Kasumi-1 (cell line): ENCODE data around the gene TGM1.

Experiments used
- DNase-seq, 2 experiments: peaks; one replicate each; lab custom pipeline; 2025; lab: John Stamatoyannopoulos, UW

Gene TGM1

GRCh38 chr14:24262821-24263733 is at the start of gene TGM1:
Gene TGM1 (minus strand): TSS chr14:24263177. CDS start chr14:24262352, 825 bp downstream.
- no peak for DNase-seq

DNA sequence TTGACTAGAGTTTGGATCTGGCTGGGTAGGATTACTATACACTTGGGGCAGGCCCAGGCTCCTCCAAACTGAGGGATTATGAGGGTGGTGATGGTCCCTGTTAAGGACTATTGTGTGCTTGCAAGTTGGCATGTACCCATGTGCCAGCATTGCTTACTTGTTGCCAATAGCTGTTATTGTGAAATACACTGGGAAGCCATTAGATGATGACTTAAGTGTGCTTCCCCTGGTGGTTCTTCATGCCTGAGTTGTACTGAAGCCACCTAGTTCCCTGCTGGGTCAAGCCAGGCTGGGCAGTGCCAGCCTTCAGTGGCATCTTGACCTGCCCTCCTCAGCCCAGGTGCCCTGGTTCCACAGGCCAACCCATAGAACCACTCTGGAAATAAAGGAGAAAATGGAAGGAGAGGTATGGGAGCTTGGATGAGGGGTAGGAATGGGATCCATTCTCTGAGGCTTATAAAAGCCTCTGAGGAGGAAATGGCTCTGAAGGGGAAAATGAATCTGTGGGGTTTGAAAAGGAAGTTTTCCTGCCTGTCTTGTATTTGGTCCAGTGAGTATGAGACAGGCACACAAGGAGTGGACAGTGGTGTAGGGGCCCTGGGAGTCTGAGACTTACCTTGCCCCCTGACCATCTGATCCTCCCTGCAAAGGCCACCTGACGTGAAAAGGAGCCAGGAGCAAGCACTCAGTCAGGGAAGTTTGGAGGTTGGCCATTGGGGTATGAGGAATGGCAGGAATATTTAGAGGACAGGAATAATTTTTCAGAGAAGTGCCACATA is 49.0 kb upstream of the TGM1 start:
- DNase-seq = no peak

DNA sequence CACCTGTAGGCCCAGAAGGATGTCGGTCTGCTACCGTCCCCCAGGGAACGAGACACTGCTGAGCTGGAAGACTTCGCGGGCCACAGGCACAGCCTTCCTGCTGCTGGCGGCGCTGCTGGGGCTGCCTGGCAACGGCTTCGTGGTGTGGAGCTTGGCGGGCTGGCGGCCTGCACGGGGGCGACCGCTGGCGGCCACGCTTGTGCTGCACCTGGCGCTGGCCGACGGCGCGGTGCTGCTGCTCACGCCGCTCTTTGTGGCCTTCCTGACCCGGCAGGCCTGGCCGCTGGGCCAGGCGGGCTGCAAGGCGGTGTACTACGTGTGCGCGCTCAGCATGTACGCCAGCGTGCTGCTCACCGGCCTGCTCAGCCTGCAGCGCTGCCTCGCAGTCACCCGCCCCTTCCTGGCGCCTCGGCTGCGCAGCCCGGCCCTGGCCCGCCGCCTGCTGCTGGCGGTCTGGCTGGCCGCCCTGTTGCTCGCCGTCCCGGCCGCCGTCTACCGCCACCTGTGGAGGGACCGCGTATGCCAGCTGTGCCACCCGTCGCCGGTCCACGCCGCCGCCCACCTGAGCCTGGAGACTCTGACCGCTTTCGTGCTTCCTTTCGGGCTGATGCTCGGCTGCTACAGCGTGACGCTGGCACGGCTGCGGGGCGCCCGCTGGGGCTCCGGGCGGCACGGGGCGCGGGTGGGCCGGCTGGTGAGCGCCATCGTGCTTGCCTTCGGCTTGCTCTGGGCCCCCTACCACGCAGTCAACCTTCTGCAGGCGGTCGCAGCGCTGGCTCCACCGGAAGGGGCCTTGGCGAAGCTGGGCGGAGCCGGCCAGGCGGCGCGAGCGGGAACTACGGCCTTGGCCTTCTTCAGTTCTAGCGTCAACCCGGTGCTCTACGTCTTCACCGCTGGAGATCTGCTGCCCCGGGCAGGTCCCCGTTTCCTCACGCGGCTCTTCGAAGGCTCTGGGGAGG is 47.9 kb upstream of the TGM1 start, which contains the start of gene LTB4R:
LTB4R (plus strand) TSS at position 857 of the 959 bp plus-strand sequence. CDS start 4,150 bp downstream, outside the sequence.
- DNase-seq = peak; percentile 61 to 65

DNA sequence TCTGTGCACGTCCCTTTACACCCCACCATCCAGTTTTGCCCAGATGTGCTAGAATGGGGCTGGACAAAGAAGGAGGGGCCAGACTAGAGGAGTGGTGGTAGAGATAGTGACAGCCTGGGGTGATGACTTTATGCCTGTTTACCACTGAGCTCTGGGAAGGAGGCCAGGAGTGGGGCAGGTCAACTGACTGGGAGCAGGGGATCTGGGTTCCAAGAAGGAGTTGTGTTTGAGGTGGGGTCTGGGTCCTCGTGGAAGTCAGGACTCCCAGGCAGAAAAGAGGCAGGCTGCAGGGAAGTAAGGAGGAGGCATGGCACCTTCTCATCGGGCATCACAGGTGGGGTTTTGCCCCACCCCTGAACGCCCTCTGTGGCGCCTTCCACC is 47.3 kb upstream of the TGM1 start:
- no peak for DNase-seq

DNA sequence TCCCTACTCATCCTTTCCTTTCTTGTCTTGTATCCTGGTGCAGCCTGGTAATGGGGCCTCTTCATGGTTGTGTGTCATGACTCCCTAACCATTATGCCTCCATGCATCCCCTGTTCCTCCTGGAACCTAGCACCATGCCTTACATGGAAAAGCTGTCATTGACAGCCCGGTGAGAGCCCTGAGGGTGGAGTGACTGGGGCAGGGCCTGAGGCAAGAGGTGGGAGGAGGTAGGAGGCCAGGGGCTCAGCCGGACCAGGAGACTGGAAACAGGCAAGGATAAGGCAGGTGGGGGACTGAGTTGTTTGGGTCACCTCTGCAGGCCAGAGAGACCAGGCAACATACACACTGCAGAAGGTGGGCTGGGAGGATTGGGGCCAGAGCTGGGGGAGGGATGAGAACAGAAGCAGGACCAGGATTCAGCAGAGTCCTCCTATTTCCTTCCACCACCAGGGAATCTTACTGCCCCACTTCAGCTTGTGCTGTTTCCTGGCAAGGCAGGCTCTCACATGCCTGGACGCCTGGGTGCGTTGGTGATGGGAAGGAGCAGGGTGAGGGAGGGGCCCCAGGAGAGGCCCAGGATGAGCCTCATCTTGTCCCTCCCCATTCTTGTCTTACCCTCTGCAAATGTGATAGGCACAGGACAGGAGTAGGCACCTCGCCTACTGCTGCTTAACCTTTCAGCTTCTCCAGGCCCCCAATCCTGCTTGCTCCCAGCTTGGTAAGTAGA is 46.7 kb upstream of the TGM1 start, which contains the start of gene LTB4R2:
LTB4R2 (plus strand) TSS at position 603 of the 727 bp plus-strand sequence. CDS start 525 bp downstream, outside the sequence.
- no peak for DNase-seq

GRCh38 chr14:24308342-24309124 is 45.6 kb upstream of the TGM1 start:
- DNase-seq = no peak

- peak; percentile 63 to 81 for DNase-seq
These were observed 44.8 kb upstream of the TGM1 start, which contains the start of gene CIDEB for GRCh38 chr14:24307575-24308341. Gene CIDEB (minus strand): TSS chr14:24307977. CDS start chr14:24307858, 119 bp downstream.

GRCh38 chr14:24307156-24307574 is 44.2 kb upstream of the TGM1 start:
- DNase-seq = no peak

DNA sequence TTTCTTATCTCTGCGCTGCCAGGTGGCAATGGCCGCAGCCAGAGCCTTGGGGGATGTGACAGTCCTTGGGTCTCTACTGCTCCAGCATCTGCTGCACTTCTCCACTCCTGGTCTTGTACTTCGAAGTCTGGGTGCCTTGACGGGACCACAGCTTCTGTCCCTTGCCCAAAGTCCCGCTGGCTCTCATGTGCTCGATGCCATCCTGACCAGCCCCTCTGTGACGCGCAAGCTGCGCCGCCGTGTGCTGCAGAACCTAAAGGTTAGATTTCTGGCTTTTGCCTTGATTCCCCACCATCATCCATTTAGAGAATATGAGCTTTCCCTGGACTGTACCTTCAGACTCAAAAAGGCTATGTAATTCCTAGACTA is 41.0 kb upstream of the TGM1 start:
- DNase-seq = no peak

GRCh38 chr14:24300326-24300980 is 37.5 kb upstream of the TGM1 start:
- no peak for DNase-seq

GRCh38 chr14:24299255-24300191 is 36.5 kb upstream of the TGM1 start, which contains the start of the genes DHRS1 and NOP9:
Gene DHRS1 (minus strand): TSS chr14:24299780. CDS start chr14:24299106, 674 bp downstream.
Gene NOP9 (plus strand): TSS chr14:24299850. CDS start chr14:24299955, 105 bp downstream.
- peak; percentile 74 to 88 for DNase-seq

DNA sequence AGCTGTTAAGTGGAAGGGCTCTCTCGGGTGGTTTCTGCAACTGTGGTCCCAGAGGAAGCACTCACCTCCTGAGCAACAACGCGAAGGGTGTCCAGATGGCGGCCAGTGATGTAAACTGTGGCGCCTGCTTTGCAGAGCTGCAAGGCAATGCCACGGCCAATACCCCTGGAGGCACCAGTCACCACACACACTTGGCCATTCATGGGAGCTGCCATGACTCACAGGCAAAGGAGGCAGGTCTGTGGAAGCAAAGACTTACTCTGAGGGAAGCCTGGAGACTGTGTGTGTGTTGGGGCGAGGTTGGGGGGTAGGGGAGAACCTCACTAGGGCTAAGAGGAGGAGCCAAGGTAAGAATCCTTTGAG is 35.9 kb upstream of the TGM1 start:
- DNase-seq = peak in 1 of 2 experiments; percentile 13

DNA sequence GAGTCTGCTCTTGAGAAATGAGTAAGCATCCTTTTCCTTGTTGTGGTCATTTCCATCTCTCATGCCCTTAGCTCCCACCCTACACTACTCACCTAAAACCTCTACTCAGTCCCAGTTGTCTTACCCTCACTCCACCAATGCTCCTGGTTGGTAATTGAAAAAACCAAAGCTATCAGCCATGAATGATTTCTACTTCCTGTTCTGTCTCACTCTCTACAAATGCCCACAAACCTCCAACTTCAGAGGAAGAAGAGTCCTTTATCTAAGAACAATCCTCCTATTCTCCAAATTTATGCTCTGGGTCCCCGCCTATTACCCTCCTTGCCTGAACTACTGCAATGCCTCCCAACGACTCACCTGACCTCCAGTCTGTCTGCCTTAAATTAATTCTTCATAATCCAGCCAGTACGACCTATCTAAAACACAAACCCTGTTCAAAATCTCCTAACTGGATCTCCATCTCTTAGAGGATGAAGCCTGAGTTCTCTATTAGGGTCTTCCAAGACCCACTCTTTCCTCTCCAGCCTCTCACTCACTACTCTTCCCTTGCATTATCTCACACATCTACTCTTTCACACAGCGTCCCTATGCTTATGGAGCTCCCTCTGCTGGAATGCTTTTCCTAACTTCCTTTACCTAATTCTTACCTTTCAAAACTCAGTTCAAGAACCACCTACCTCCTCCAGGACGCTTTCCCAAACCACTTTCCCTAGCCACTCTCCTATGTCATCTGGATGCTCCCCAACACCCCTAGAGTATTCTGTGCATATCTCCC is 34.4 kb upstream of the TGM1 start:
- peak; percentile 64 to 71 for DNase-seq

DNA sequence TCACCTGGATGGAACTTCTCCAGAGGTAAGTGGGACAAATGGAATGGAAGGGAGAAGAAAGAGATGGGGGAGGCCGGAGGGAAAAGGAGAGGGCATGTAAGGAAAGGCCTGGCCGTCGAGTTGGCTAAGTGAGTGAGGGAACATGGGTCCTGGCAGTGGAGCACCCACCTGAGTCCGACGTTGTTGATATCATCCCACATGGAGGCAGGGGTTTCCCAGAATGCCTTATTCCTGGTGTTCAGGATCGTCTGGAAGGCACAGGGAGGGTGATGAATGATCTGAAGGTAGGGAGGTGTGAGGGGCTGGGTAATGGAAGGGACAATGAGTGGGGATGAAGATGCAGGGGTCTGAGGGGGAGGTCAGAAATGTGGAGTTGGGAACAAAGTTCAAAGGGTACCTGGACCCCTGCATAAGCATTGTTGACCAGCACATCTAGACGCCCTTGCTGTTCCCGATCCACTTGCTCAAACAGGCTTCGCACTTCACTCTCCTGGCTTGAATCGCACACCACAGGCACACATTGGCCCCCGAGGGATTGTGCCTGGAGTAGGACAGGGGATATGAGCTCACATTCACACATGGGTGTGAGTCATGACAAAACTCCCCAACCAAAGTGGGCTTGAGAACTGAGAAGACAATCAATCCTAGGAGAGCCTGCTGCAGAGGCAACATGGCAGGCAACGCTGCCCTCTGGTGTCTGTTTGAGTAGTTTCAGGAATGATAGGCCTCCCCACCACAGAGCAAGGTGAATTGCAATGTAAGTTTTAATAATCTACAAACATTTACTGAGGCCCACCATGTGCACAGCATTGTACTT is 33.6 kb upstream of the TGM1 start:
- peak; percentile 82 to 87 for DNase-seq

- no peak for DNase-seq
These were observed 30.5 kb upstream of the TGM1 start for GRCh38 chr14:24293525-24293924.
